ENCODE data around the gene DOHH.

Gene DOHH

DNA sequence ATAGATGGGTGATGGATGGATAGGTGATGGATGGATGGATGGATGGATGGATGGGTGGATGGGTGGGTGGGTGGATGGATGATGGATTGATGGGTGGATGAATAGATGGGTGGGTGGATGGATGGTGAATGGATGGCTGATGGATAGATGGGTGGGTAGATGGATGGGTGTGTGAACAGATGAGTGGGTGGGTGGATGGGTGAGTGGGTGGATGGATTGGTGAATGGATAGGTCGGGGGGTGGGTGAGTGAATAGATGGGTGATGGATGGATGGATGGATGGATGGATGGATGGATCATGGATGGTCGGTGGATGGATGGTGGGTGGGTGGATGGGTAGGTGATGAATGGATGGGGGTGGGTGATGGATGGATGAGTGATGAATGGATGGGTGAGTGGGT is 23.6 kb downstream of the DOHH start:
- no peaks in the 10 kb centered on the region for H3K9me3 ChIP-seq (ENCODE audit: low read length)
- H3K36me3 ChIP-seq (ENCODE audit: insufficient read depth, low read length), result no peaks in the 10 kb centered on the region
- no peaks in the 10 kb centered on the region for H3K79me2 ChIP-seq (ENCODE audit: insufficient read depth, low read length)
- H2AFZ ChIP-seq (ENCODE audit: low read length), result no peak overlapping the region
- H3K4me3 ChIP-seq (ENCODE audit: low read depth, low read length, poor library complexity, severe bottlenecking), result no peak overlapping the region
- no peaks in the 10 kb centered on the region for H4K20me1 ChIP-seq (ENCODE audit: insufficient read depth, low read length)
- no peaks in the 10 kb centered on the region for H3F3A ChIP-seq (ENCODE audit: insufficient read depth, low read length)
- H3K4me2 ChIP-seq (ENCODE audit: low read length), result no peak overlapping the region
- H3K9ac ChIP-seq (ENCODE audit: low read length), result no peak overlapping the region
- H3K9me2 ChIP-seq (ENCODE audit: low read depth, low read length), result no peaks in the 10 kb centered on the region
- no peak overlapping the region for H3K27ac ChIP-seq (ENCODE audit: low read depth, low read length, poor library complexity, severe bottlenecking)
- no peak for TF ChIP-seq EZH2 (IDR thresholded peaks at IDR 0.05; ENCODE audit: borderline replicate concordance, low read length)
- TF ChIP-seq, protein P1, sequence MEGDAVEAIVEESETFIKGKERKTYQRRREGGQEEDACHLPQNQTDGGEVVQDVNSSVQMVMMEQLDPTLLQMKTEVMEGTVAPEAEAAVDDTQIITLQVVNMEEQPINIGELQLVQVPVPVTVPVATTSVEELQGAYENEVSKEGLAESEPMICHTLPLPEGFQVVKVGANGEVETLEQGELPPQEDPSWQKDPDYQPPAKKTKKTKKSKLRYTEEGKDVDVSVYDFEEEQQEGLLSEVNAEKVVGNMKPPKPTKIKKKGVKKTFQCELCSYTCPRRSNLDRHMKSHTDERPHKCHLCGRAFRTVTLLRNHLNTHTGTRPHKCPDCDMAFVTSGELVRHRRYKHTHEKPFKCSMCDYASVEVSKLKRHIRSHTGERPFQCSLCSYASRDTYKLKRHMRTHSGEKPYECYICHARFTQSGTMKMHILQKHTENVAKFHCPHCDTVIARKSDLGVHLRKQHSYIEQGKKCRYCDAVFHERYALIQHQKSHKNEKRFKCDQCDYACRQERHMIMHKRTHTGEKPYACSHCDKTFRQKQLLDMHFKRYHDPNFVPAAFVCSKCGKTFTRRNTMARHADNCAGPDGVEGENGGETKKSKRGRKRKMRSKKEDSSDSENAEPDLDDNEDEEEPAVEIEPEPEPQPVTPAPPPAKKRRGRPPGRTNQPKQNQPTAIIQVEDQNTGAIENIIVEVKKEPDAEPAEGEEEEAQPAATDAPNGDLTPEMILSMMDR (IDR thresholded peaks at IDR 0.05; ENCODE audit: low read length), result no peak
- no peaks in the 10 kb centered on the region for H3K27me3 ChIP-seq (ENCODE audit: insufficient read depth, low read length)
- peaks cover 23% of the 10 kb centered on the region for H3K4me1 ChIP-seq (ENCODE audit: insufficient read depth, low read length, severe bottlenecking)

DNA sequence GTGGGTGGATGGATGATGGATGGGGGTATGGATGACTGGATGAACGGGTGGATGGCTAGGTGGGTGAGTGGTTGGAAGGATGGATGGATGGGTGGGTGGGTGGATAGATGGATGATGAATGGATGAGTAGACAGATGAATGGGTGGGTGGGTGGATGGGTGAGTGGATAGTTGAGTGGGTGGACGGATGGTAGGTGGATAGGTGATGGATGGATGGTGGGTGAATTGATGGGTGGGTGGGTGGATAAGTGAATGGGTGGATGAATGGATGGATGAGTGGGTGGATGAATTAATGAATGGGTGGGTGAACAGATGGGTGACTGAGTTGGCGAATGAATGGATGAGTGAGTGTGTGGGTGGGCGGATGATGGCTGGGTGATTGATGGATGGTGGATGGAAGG is 25.0 kb downstream of the DOHH start:
- Histone ChIP-seq H3K9me3 (ENCODE audit: low read length) (no peaks in the 10 kb centered on the region), H3K4me3 (ENCODE audit: low read depth, low read length, poor library complexity, severe bottlenecking) (no peak overlapping the region), H4K20me1 (ENCODE audit: insufficient read depth, low read length) (no peaks in the 10 kb centered on the region), H3K4me2 (ENCODE audit: low read length) (no peak overlapping the region), H3K9me2 (ENCODE audit: low read depth, low read length) (no peaks in the 10 kb centered on the region), H3K9ac (ENCODE audit: low read length) (no peak overlapping the region), H3K4me1 (ENCODE audit: insufficient read depth, low read length, severe bottlenecking) (peaks cover 9% of the 10 kb centered on the region), H3K36me3 (ENCODE audit: insufficient read depth, low read length) (no peaks in the 10 kb centered on the region), H3K79me2 (ENCODE audit: insufficient read depth, low read length) (no peaks in the 10 kb centered on the region), H3F3A (ENCODE audit: insufficient read depth, low read length) (no peaks in the 10 kb centered on the region), H2AFZ (ENCODE audit: low read length) (no peak overlapping the region), H3K27me3 (ENCODE audit: insufficient read depth, low read length) (no peaks in the 10 kb centered on the region), H3K27ac (ENCODE audit: low read depth, low read length, poor library complexity, severe bottlenecking) (no peak overlapping the region)
- TF ChIP-seq EZH2 (IDR thresholded peaks at IDR 0.05; ENCODE audit: borderline replicate concordance, low read length), result no peak
- TF ChIP-seq, protein P1 (IDR thresholded peaks at IDR 0.05; ENCODE audit: low read length), result no peak

DNA sequence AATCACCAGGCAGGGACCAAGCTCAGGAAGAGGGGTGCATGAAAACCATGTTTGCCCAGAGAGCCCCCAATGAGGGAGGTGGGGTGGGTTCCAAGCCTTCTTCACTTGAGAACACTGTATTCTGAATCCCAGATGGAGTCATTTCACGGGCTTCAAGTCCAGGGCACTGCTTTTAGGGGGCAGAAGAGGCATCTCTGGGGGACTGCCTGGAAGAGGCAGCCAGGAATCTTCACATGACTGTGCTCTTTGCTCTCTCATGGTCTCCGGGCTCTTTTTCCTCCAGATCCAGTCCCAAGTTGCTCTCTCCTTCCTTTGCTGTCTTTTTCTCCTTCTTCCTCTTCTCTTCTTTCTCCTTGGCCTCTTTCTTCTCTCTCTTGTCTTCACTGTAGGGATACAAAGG is 25.9 kb downstream of the DOHH start:
- no peak overlapping the region for H3K4me2 ChIP-seq (ENCODE audit: low read length)
- no peaks in the 10 kb centered on the region for H3K36me3 ChIP-seq (ENCODE audit: insufficient read depth, low read length)
- no peak overlapping the region for H2AFZ ChIP-seq (ENCODE audit: low read length)
- no peak overlapping the region for H3K27ac ChIP-seq (ENCODE audit: low read depth, low read length, poor library complexity, severe bottlenecking)
- H4K20me1 ChIP-seq (ENCODE audit: insufficient read depth, low read length), result no peaks in the 10 kb centered on the region
- TF ChIP-seq, protein P1 (IDR thresholded peaks at IDR 0.05; ENCODE audit: low read length), result no peak
- TF ChIP-seq EZH2 (IDR thresholded peaks at IDR 0.05; ENCODE audit: borderline replicate concordance, low read length), result no peak
- H3K4me3 ChIP-seq (ENCODE audit: low read depth, low read length, poor library complexity, severe bottlenecking), result no peak overlapping the region
- no peaks in the 10 kb centered on the region for H3K79me2 ChIP-seq (ENCODE audit: insufficient read depth, low read length)
- H3K4me1 ChIP-seq (ENCODE audit: insufficient read depth, low read length, severe bottlenecking), result peaks cover 4% of the 10 kb centered on the region
- H3K9me2 ChIP-seq (ENCODE audit: low read depth, low read length), result no peaks in the 10 kb centered on the region
- no peaks in the 10 kb centered on the region for H3K9me3 ChIP-seq (ENCODE audit: low read length)
- no peak overlapping the region for H3K9ac ChIP-seq (ENCODE audit: low read length)
- H3F3A ChIP-seq (ENCODE audit: insufficient read depth, low read length), result no peaks in the 10 kb centered on the region
- H3K27me3 ChIP-seq (ENCODE audit: insufficient read depth, low read length), result no peaks in the 10 kb centered on the region
